Fibroblast of the aortic adventitia (primary cell): Measurements from ENCODE around the gene IGSF9B. TPM values are rescaled to one million over a fixed set of nuclear protein-coding genes. Genes with fewer than 3 reads are reported as not detected.

Experiments
- DNase-seq: peaks from one replicate; pipeline ENCODE4 v3.0.0-alpha.2; 2010; ENCODE audit warnings: low read depth
- H3K4me3 ChIP-seq: 2 replicates; pipeline ENCODE4 v1.5.1; 2011; ENCODE audit warnings: low read depth, mild to moderate bottlenecking, control low read depth, low read length, moderate library complexity
- total RNA-seq: library from RNA; depleted of rRNA; stranded (reverse); fragments of >200 nt; gene quantifications from 2 replicates; pipeline ENCODE4 v1.2.3, GENCODE V29; 2012; ENCODE audit warnings: low replicate concordance
- TF ChIP-seq, protein P1 (sequence below): IDR thresholded peaks from 2 replicates; pipeline ENCODE4 v1.5.1; 2011; ENCODE audit warnings: mild to moderate bottlenecking, low read length, control low read depth, inconsistent platforms; ENCODE audit not compliant: insufficient read depth

Gene IGSF9B
- total RNA-seq, 1 donor: 3.2 TPM

DNA sequence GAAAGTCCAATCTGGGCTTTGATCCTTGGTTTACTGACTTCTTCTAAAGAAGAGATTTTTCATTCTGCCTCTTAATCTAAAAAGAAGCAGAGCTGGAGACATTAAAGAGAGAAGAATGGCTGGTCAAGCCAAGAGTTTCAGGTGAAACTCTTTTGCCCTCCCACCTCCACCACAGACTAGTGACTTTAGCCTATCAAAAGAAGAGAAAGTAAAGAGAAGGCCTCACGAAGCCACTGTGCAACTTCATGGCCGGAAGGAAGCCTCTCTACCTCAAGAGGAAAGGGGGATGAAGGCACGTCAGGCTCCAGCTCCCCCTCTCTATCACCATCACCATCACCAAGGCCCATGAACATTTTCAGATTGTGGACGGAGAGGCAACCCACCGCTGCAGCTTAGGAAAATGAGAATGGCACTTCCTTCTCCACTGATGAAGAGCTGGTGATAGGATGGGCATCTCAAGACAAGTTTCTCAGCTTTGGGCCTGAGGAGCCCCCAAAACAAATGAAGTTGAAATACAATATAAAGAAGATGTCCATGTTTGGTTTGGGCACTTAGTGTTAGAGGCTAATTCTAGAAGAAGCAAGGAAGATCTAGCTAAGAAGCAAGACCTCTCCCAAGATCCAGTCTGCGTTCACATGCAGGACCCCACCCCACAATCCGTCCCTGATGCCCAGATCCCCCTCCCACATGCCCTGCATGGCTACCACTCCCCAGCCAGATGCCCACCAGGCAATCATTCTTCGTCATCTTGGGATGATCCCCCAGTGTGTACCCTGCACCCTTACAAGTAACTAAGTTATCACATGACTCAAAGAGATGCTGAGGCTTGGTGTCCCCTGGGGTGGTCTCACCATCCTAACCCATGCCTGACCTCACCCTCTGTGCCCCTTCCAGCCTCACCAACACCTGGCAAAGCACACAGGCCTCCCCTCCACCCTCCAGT is 52.6 kb downstream of the IGSF9B start:
- DNase-seq: no peak
- TF ChIP-seq, protein P1, sequence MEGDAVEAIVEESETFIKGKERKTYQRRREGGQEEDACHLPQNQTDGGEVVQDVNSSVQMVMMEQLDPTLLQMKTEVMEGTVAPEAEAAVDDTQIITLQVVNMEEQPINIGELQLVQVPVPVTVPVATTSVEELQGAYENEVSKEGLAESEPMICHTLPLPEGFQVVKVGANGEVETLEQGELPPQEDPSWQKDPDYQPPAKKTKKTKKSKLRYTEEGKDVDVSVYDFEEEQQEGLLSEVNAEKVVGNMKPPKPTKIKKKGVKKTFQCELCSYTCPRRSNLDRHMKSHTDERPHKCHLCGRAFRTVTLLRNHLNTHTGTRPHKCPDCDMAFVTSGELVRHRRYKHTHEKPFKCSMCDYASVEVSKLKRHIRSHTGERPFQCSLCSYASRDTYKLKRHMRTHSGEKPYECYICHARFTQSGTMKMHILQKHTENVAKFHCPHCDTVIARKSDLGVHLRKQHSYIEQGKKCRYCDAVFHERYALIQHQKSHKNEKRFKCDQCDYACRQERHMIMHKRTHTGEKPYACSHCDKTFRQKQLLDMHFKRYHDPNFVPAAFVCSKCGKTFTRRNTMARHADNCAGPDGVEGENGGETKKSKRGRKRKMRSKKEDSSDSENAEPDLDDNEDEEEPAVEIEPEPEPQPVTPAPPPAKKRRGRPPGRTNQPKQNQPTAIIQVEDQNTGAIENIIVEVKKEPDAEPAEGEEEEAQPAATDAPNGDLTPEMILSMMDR: no peak
- no peak overlapping the region for H3K4me3 ChIP-seq

DNA sequence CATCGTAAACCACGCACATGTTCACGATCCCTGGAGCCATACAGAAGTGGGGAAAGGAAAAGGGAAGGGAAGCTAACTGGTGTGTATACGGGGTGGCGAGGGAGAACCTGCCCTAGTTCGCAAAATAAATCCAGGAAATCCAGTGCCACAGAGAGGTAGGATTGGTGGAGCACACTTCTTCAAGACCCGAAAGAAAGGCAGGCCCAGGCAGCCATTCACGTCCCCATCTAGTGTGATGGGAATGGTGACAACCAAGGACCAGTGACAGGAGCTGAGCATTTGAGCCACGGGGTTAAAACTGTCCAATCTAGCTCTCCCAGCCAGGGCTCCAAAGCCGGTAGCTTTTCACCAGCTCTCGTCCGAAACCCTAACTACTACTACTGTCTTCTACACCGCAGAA is 53.7 kb downstream of the IGSF9B start:
- TF ChIP-seq, protein P1: no peak
- DNase-seq: no peak
- no peak overlapping the region for H3K4me3 ChIP-seq

DNA sequence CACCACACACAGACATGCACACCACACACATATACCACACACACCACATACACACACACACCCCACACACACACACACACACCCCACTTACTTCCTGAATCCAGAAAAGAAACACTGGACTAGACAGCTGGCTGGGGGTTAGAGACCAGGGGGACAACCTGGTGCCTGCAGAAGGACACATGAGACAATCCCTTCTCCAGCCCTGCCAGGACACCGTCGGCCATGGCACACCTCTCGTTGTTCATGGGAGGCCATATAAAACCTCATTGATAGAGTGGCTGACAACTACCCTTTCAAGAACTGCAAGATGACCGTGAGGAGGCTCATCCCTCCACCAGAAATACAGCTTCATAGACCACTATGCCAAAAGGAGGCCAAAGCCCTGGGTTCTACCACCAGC is 54.3 kb downstream of the IGSF9B start:
- H3K4me3 ChIP-seq: no peak overlapping the region
- TF ChIP-seq, protein P1: no peak
- DNase-seq: no peak

DNA sequence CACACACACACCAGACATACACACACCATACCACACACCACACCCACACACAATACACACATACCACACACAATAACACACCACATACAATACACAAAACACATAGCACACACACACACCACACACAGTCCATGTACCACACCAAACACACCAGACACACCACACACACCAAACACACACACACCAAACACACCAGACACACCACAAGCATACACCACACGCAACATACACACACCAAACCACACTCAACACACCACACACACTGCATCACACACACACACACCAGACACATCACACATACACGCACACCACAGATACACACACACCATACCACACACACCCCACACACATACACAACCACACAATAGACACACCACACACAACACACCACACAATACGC is 54.8 kb downstream of the IGSF9B start:
- no peak for DNase-seq
- no peak overlapping the region for H3K4me3 ChIP-seq
- TF ChIP-seq, protein P1: no peak

DNA sequence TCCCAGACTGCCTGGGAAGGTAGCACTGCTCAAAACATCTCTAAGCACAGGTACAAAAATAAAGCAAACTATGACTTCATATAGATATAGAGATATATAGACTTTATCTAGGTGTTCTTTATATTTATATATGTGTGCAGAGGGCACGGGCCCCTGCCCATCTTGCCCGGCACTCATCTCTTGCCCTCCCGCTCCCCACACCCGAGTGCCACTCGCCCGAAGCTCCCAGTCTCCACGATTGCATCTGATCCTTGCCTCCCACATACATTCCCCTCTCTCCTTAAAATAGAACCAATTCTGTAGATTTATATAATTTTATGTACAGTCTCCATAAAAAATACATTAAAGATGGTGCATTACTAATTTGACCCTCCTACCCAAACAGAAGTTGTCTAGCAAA is 55.5 kb downstream of the IGSF9B start:
- DNase-seq: no peak
- TF ChIP-seq, protein P1: no peak
- no peak overlapping the region for H3K4me3 ChIP-seq

DNA sequence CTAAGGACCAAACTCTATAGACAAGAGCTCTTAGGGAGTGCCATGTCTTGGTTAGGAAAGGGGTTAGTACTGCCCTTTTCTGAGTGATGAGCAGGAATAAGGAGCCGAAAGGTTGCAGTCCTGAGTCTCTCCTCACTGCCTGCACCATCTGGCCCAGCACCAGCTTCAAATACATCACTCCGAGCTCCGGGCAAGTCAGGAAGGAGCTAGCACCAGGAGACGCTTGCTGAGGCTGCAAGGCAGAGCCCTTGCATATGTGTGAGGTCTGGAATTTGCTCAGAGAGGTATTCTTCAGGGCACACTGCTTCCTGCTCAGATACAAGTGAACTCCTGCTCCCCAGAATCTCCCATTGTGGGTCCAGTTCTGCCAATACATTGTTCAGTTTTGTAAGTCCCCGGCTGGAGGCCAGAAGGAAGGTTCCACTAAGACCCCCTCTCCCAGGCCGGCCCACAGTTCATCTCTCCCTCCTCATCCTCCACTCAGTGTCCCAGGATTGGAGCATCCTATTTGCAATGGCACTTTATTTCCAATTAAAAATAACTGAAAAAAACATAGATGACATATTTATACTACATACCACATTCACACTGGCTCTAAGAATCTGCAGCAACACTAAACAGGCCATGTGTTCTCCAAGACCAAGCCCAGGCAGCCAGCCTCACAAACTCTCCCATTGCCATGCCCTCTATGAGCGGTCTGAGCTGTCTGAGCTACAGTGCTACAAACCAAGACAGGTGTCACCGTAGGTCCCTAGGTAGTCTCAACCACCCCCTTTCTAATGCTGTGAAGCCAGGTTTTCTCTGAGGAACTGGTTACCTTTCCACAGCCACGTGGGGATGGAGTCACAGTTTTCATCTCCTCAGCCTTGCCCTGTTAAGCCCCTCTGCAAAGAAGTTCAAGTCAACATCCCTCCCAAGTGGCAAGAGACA is 56.3 kb downstream of the IGSF9B start:
- no peak for DNase-seq
- TF ChIP-seq, protein P1: no peak

More for the DNA sequence above, 56.3 kb downstream of the IGSF9B start:
- H3K4me3 ChIP-seq: no peak overlapping the region
